ENCODE measurements around the gene UGT1A1. TPM values are rescaled to one million over a fixed set of nuclear protein-coding genes. Genes with fewer than 3 reads are reported as not detected.

Gene UGT1A1
- total RNA-seq, 1 experiment from 2014 or later: 0.33 TPM

GRCh38 chr2:233772153-233772552 is 12.1 kb downstream of the UGT1A1 start:
- Histone ChIP-seq H3K4me2 (ENCODE audit: low read length) (no peak overlapping the region), H3K4me1 (ENCODE audit: insufficient read depth, low read length) (no peaks in the 10 kb centered on the region), H3K79me2 (ENCODE audit: low read length) (no peaks in the 10 kb centered on the region), H3K36me3 (ENCODE audit: low read depth, low read length) (no peaks in the 10 kb centered on the region), H3K27ac (ENCODE audit: low read length) (no peak overlapping the region), H3K27me3 (ENCODE audit: low read length) (no peaks in the 10 kb centered on the region), H3K4me3 (ENCODE audit: low read length) (no peak overlapping the region), H3K9me3 (ENCODE audit: low read length) (no peaks in the 10 kb centered on the region), H4K20me1 (ENCODE audit: low read length) (no peaks in the 10 kb centered on the region), H3K9ac (ENCODE audit: low read length) (no peak overlapping the region), H3F3A (ENCODE audit: low read length, unreplicated experiment) (no peaks in the 10 kb centered on the region), H2AFZ (ENCODE audit: low read length) (no peak overlapping the region), H3K9me2 (replicated peaks; ENCODE audit: low read length) (no peaks in the 10 kb centered on the region)
- TF ChIP-seq EZH2phosphoT487 (IDR thresholded peaks at IDR 0.05; ENCODE audit: borderline replicate concordance, low read length) (no peak), EZH2 (IDR thresholded peaks at IDR 0.05; ENCODE audit: low read length, unreplicated experiment) (no peak), CTCF (conservative IDR thresholded peaks at IDR 0.05; ENCODE audit: low read depth, low read length) (no peak)
- BruUV-seq (replicated peaks): no TSS peak
- intact Hi-C loops (cut with micrococcal nuclease): no loop called here
- ATAC-seq (no peak), DNase-seq (no peak)
- ChIA-PET CTCF (no interaction called here), POLR2A (ENCODE audit: unreplicated experiment) (no interaction called here)

GRCh38 chr2:233772583-233772982 is 12.5 kb downstream of the UGT1A1 start:
- Histone ChIP-seq H3F3A (ENCODE audit: low read length, unreplicated experiment) (no peaks in the 10 kb centered on the region), H3K79me2 (ENCODE audit: low read length) (no peaks in the 10 kb centered on the region), H2AFZ (ENCODE audit: low read length) (no peak overlapping the region), H3K4me1 (ENCODE audit: insufficient read depth, low read length) (no peaks in the 10 kb centered on the region), H3K27me3 (ENCODE audit: low read length) (no peaks in the 10 kb centered on the region), H3K9ac (ENCODE audit: low read length) (no peak overlapping the region), H3K9me3 (ENCODE audit: low read length) (no peaks in the 10 kb centered on the region), H4K20me1 (ENCODE audit: low read length) (no peaks in the 10 kb centered on the region), H3K36me3 (ENCODE audit: low read depth, low read length) (no peaks in the 10 kb centered on the region), H3K9me2 (replicated peaks; ENCODE audit: low read length) (no peaks in the 10 kb centered on the region), H3K4me2 (ENCODE audit: low read length) (no peak overlapping the region), H3K4me3 (ENCODE audit: low read length) (no peak overlapping the region), H3K27ac (ENCODE audit: low read length) (no peak overlapping the region)
- ATAC-seq: no peak
- no peak for DNase-seq
- TF ChIP-seq EZH2 (IDR thresholded peaks at IDR 0.05; ENCODE audit: low read length, unreplicated experiment) (no peak), EZH2phosphoT487 (IDR thresholded peaks at IDR 0.05; ENCODE audit: borderline replicate concordance, low read length) (no peak), CTCF (conservative IDR thresholded peaks at IDR 0.05; ENCODE audit: low read depth, low read length) (no peak)
- BruUV-seq (replicated peaks): no TSS peak
- ChIA-PET CTCF (no interaction called here), POLR2A (ENCODE audit: unreplicated experiment) (no interaction called here)
- intact Hi-C loops (cut with micrococcal nuclease): no loop called here

- TF ChIP-seq CTCF (conservative IDR thresholded peaks at IDR 0.05; ENCODE audit: low read depth, low read length): no peak
- TF ChIP-seq EZH2 (IDR thresholded peaks at IDR 0.05; ENCODE audit: low read length, unreplicated experiment): no peak
- no peak for TF ChIP-seq EZH2phosphoT487 (IDR thresholded peaks at IDR 0.05; ENCODE audit: borderline replicate concordance, low read length)
- ChIA-PET CTCF (no interaction called here), POLR2A (ENCODE audit: unreplicated experiment) (no interaction called here)
- no peaks in the 10 kb centered on the region for H3K79me2 ChIP-seq (ENCODE audit: low read length)
- no peaks in the 10 kb centered on the region for H3K9me3 ChIP-seq (ENCODE audit: low read length)
- intact Hi-C loops (cut with micrococcal nuclease): no loop called here
- DNase-seq (no peak), ATAC-seq (no peak)
- no peak overlapping the region for H3K27ac ChIP-seq (ENCODE audit: low read length)
- H3F3A ChIP-seq (ENCODE audit: low read length, unreplicated experiment): no peaks in the 10 kb centered on the region
- no peaks in the 10 kb centered on the region for H3K27me3 ChIP-seq (ENCODE audit: low read length)
- H3K4me2 ChIP-seq (ENCODE audit: low read length): no peak overlapping the region
- no peak overlapping the region for H3K4me3 ChIP-seq (ENCODE audit: low read length)
- H3K36me3 ChIP-seq (ENCODE audit: low read depth, low read length): no peaks in the 10 kb centered on the region
- no peak overlapping the region for H3K9ac ChIP-seq (ENCODE audit: low read length)
- H2AFZ ChIP-seq (ENCODE audit: low read length): no peak overlapping the region
- no peaks in the 10 kb centered on the region for H3K9me2 ChIP-seq (replicated peaks; ENCODE audit: low read length)
- no peaks in the 10 kb centered on the region for H4K20me1 ChIP-seq (ENCODE audit: low read length)
- no TSS peak for BruUV-seq (replicated peaks)
- H3K4me1 ChIP-seq (ENCODE audit: insufficient read depth, low read length): no peaks in the 10 kb centered on the region
Measured at GRCh38 chr2:233773854-233774253, 13.8 kb downstream of the UGT1A1 start.

Data from PC-3 (cell line).